Adrenal gland (tissue), 12 donors: ENCODE data around the gene FGFRL1. TPM values are rescaled to one million over a fixed set of nuclear protein-coding genes. Genes with fewer than 3 reads are reported as not detected.

ENCODE experiments used
- DNase-seq, 7 donors: peaks; one replicate each; pipeline ENCODE4 v3.0.0-alpha.2; 2019 to 2020
- H3K27ac ChIP-seq, 5 donors: fragments of 200-600 bp; sonication (generic) in 4 of 5; 1 replicate in 3 of 5; 2 replicates in 2 of 5; pipeline versions ENCODE4 v1.5.1 to v1.8.0; 2016 to 2020; ENCODE audit warnings: mild to moderate bottlenecking in 1 of 5
- H3K27me3 ChIP-seq: fragments of 200-600 bp; 2 replicates; pipeline ENCODE4 v1.8.0; 2021
- H3K36me3 ChIP-seq, 2 donors: fragments of 200-600 bp; replicated peaks in 1 of 2; 1 replicate in 1 of 2; 2 replicates in 1 of 2; pipeline versions ENCODE4 v1.5.1 to v1.8.0; 2018 to 2022
- H3K4me1 ChIP-seq, 2 donors: fragments of 200-600 bp; replicated peaks in 1 of 2; 1 replicate in 1 of 2; 2 replicates in 1 of 2; pipeline versions ENCODE4 v1.5.1 to v1.8.0; 2018 to 2021
- H3K4me3 ChIP-seq, 4 donors: fragments of 200-600 bp; sonication (generic) in 3 of 4; one replicate each; pipeline ENCODE4 v1.5.1; 2016 to 2018
- H3K9me3 ChIP-seq, 3 donors: fragments of 200-600 bp; sonication (generic) in 1 of 3; replicated peaks in 1 of 3; 1 replicate in 2 of 3; 2 replicates in 1 of 3; pipeline versions ENCODE4 v1.5.1 to v1.8.0; 2016 to 2021
- CTCF ChIP-seq, 6 experiments: fragments of 450-650 bp in 4 of 6; fragments of 200-600 bp in 2 of 6; sonication (generic) in 1 of 6; IDR thresholded peaks; 1 replicate in 5 of 6; 2 replicates in 1 of 6; pipeline versions ENCODE4 v1.5.1 to v1.8.0; 2016 to 2021; ENCODE audit warnings: antibody characterized with exemption in 6 of 6, mild to moderate bottlenecking in 2 of 6, moderate library complexity in 1 of 6
- POLR2A ChIP-seq, 2 donors: fragments of 450-650 bp; IDR thresholded peaks; one replicate each; pipeline ENCODE4 v1.6.1; 2017; ENCODE audit warnings: antibody characterized with exemption in 2 of 2, mild to moderate bottlenecking in 2 of 2, moderate library complexity in 1 of 2
- WGBS, 4 donors: extraction: QIAGEN DNeasy Blood & Tissue Kit in 2 of 4; methylation state at CpG; one replicate each; pipeline versions ENCODE4 v1.1.5 to v1.1.7; 2013 to 2017; 5-methylcytosine and 5-hydroxymethylcytosine counted together
- intact Hi-C, 2 donors: fragments of 100-400 bp; cut with DNase I; formaldehyde crosslinking; loops; one replicate each; pipeline versions ENCODE4 v1.14.1 to v1.15.0; 2022 to 2023
- polyA plus RNA-seq, 3 donors: library from polyadenylated mRNA; stranded (reverse); fragments of 200-250 nt in 2 of 3; fragments of 350-450 nt in 1 of 3; fragmentation: Illumina TruSeq in 1 of 3; extraction: RNeasy Lipid Tissue Mini Kit (QIAGEN cat#74804) in 1 of 3; gene quantifications; one replicate each; pipeline ENCODE4 v1.2.3, GENCODE V29; 2013 to 2014
- total RNA-seq, 9 donors: library from RNA; depleted of rRNA in 4 of 9; stranded (reverse); fragments of >200 nt in 4 of 9; fragments of 120-200 nt in 1 of 9; fragmentation: NEBNext Ultra II Directional in 1 of 9; extraction: Animal tissue kit (Norgen Biotek cat#: 25700) in 1 of 9; gene quantifications; one replicate each; pipeline versions ENCODE4 v1.1.0 to v1.2.4, GENCODE V29; 2013 to 2023
- donor health status: healthy with polysubstance abuse.
- donor health status: Bipolar disorder and iron deficiency.
- donor health status: DM: yes; HTN: yes; CAD: no.
- donor health status: DM: no; HTN: no; CAD: no.
- donor health status: DM: no; HTN: no; CAD: no.
- donor health status: DM: yes; HTN: yes; CAD: no.

Gene FGFRL1
- total and polyA plus RNA-seq, 12 donors: 24.4 to 274 (median 77.8) TPM

- H3K4me3 ChIP-seq: no peak overlapping the region
- H3K4me1 ChIP-seq: peaks cover 3 to 12% of the 10 kb centered on the region in 2 donors
- no peaks in the 10 kb centered on the region for H3K9me3 ChIP-seq
- 82 to 86% (median 84%) methylated on average over 5 to 16 of the region's 16 CpGs for WGBS, 4 donors
- H3K36me3 ChIP-seq: no peaks in the 10 kb centered on the region
- DNase-seq: no peak
- TF ChIP-seq CTCF (IDR thresholded peaks at IDR 0.05) (no peak), POLR2A (IDR thresholded peaks at IDR 0.05) (no peak)
- H3K27ac ChIP-seq: peak overlapping the region in 1 of 5 donors; percentile 72
- intact Hi-C loops: no loop called here
- no peaks in the 10 kb centered on the region for H3K27me3 ChIP-seq
Measured at GRCh38 chr4:1038948-1039492, 27.6 kb downstream of the FGFRL1 start.

GRCh38 chr4:1039493-1040343 is 28.3 kb downstream of the FGFRL1 start:
- DNase-seq: peak; percentile 67 to 84 (median 71)
- Histone ChIP-seq H3K9me3 (no peaks in the 10 kb centered on the region), H3K36me3 (no peaks in the 10 kb centered on the region), H3K27me3 (no peaks in the 10 kb centered on the region), H3K4me1 (peaks cover 5 to 16% of the 10 kb centered on the region in 2 donors), H3K27ac (peak overlapping the region in 2 of 5 donors; percentile 40 to 72), H3K4me3 (no peak overlapping the region)
- 56 to 78% (median 57%) methylated on average over 2 to 20 of the region's 20 CpGs for WGBS, 4 donors
- intact Hi-C loops: no loop called here
- TF ChIP-seq CTCF (IDR thresholded peaks at IDR 0.05): no peak
- TF ChIP-seq POLR2A (IDR thresholded peaks at IDR 0.05): no peak

- no peak for TF ChIP-seq POLR2A (IDR thresholded peaks at IDR 0.05)
- TF ChIP-seq CTCF (IDR thresholded peaks at IDR 0.05): no peak
- Histone ChIP-seq H3K27me3 (no peaks in the 10 kb centered on the region), H3K4me1 (peaks cover 5 to 16% of the 10 kb centered on the region in 2 donors), H3K9me3 (no peaks in the 10 kb centered on the region), H3K27ac (no peak overlapping the region), H3K4me3 (no peak overlapping the region), H3K36me3 (no peaks in the 10 kb centered on the region)
- 87 to 95% (median 91%) methylated on average over 13 to 21 of the region's 21 CpGs for whole genome bisulfite sequencing, 4 donors
- no peak for DNase-seq
- intact Hi-C loops: no loop called here
Measured at GRCh38 chr4:1040344-1041146, 29.1 kb downstream of the FGFRL1 start.
